Astrocyte (in vitro differentiated cells and primary cell): ENCODE data around the gene OPRL1. TPM values are rescaled to one million over a fixed set of nuclear protein-coding genes. Genes with fewer than 3 reads are reported as not detected.
A peak's percentile ranks its signal among the peaks of the same experiment; 100 is the strongest.

Experiments
- DNase-seq: peaks from one replicate; pipeline ENCODE4 v3.0.0-alpha.2; 2010; ENCODE audit warnings: low read depth
- FAIRE-seq: peaks from 2 replicates; lab custom pipeline; 2011; peaks lifted over from hg19 to GRCh38; lab: Jason Lieb, UNC
- H2AFZ ChIP-seq: 2 replicates; pipeline ENCODE4 v1.6.0; 2012; ENCODE audit warnings: low read depth, low read length, inconsistent platforms
- H3K27ac ChIP-seq: 2 replicates; pipeline ENCODE4 v1.5.1; 2011; ENCODE audit warnings: low read depth, low read length, inconsistent platforms
- H3K27me3 ChIP-seq: 2 replicates; pipeline ENCODE4 v1.6.0; 2011; ENCODE audit warnings: low read length, inconsistent platforms; ENCODE audit not compliant: insufficient read depth
- H3K36me3 ChIP-seq: 2 replicates; pipeline ENCODE4 v1.5.1; 2011; ENCODE audit warnings: low read length, inconsistent platforms; ENCODE audit not compliant: insufficient read depth
- H3K4me1 ChIP-seq: 2 replicates; pipeline ENCODE4 v1.5.1; 2011; ENCODE audit warnings: low read length, inconsistent platforms; ENCODE audit not compliant: insufficient read depth
- H3K4me2 ChIP-seq: 2 replicates; pipeline ENCODE4 v1.6.0; 2012; ENCODE audit warnings: low read length, inconsistent platforms
- H3K4me3 ChIP-seq: 2 replicates; pipeline ENCODE4 v1.5.1; 2011; ENCODE audit warnings: low read depth, mild to moderate bottlenecking, low read length, inconsistent platforms; ENCODE audit not compliant: insufficient read depth
- H3K79me2 ChIP-seq: 2 replicates; pipeline ENCODE4 v1.6.0; 2012; ENCODE audit warnings: mild to moderate bottlenecking, low read length, inconsistent platforms; ENCODE audit not compliant: insufficient read depth
- H3K9ac ChIP-seq: 2 replicates; pipeline ENCODE4 v1.6.0; 2012; ENCODE audit warnings: mild to moderate bottlenecking, low read length, inconsistent platforms
- H3K9me3 ChIP-seq: 2 replicates; pipeline ENCODE4 v1.5.1; 2012; ENCODE audit warnings: low read depth, mild to moderate bottlenecking, low read length, inconsistent platforms; ENCODE audit not compliant: insufficient read depth
- H4K20me1 ChIP-seq: 2 replicates; pipeline ENCODE4 v1.6.0; 2012; ENCODE audit warnings: low read length, inconsistent platforms; ENCODE audit not compliant: insufficient read depth
- H3K27ac Mint-ChIP-seq: one replicate; pipeline ENCODE4 v1.8.0; 2021; ENCODE audit warnings: mild to moderate bottlenecking, mixed read lengths; ENCODE audit not compliant: unreplicated experiment
- H3K27me3 Mint-ChIP-seq: one replicate; pipeline ENCODE4 v1.8.0; 2021; ENCODE audit warnings: low read depth, mixed read lengths; ENCODE audit not compliant: unreplicated experiment
- H3K36me3 Mint-ChIP-seq: one replicate; pipeline ENCODE4 v1.8.0; 2021; ENCODE audit warnings: low read depth, mixed read lengths; ENCODE audit not compliant: unreplicated experiment
- H3K4me1 Mint-ChIP-seq: one replicate; pipeline ENCODE4 v1.8.0; 2021; ENCODE audit warnings: low read depth, mixed read lengths; ENCODE audit not compliant: unreplicated experiment
- H3K4me3 Mint-ChIP-seq: one replicate; pipeline ENCODE4 v1.8.0; 2021; ENCODE audit warnings: mild to moderate bottlenecking, moderate library complexity, mixed read lengths; ENCODE audit not compliant: unreplicated experiment
- H3K9me3 Mint-ChIP-seq: one replicate; pipeline ENCODE4 v1.8.0; 2021; ENCODE audit warnings: mild to moderate bottlenecking, mixed read lengths; ENCODE audit not compliant: unreplicated experiment
- EZH2 ChIP-seq: IDR thresholded peaks from 2 replicates; pipeline ENCODE4 v1.6.1; 2012; ENCODE audit warnings: mild to moderate bottlenecking, low read length, inconsistent platforms; ENCODE audit not compliant: insufficient read depth
- total RNA-seq: library from RNA; stranded (reverse); gene quantifications from 2 replicates; pipeline ENCODE4 v1.2.1, GENCODE V29; 2021
- TF ChIP-seq, protein P1 (sequence below): IDR thresholded peaks from 2 replicates; pipeline ENCODE4 v1.5.1; 2011; ENCODE audit warnings: low read depth, mild to moderate bottlenecking, inconsistent platforms, low read length, moderate library complexity; ENCODE audit not compliant: insufficient read depth

The OPRL1 gene
- total RNA-seq, 1 donor from 2014 or later = 2.8 TPM

GRCh38 chr20:64042054-64042781, 37.7 kb upstream of the OPRL1 start:
- no peaks in the 10 kb centered on the region for H3K9me3 ChIP-seq
- H3K27ac ChIP-seq = no peak overlapping the region
- no peak overlapping the region for H3K9ac ChIP-seq
- H3K79me2 ChIP-seq = no peaks in the 10 kb centered on the region
- peak overlapping the region; percentile 73 for H3K4me2 ChIP-seq
- no peak overlapping the region for H3K27ac Mint-ChIP-seq
- H3K4me3 ChIP-seq = no peak overlapping the region
- H2AFZ ChIP-seq = no peak overlapping the region
- H3K27me3 Mint-ChIP-seq = peaks cover 42% of the 10 kb centered on the region
- FAIRE-seq (no peak), DNase-seq (no peak)
- peak; percentile 99 for TF ChIP-seq EZH2
- TF ChIP-seq, protein P1, sequence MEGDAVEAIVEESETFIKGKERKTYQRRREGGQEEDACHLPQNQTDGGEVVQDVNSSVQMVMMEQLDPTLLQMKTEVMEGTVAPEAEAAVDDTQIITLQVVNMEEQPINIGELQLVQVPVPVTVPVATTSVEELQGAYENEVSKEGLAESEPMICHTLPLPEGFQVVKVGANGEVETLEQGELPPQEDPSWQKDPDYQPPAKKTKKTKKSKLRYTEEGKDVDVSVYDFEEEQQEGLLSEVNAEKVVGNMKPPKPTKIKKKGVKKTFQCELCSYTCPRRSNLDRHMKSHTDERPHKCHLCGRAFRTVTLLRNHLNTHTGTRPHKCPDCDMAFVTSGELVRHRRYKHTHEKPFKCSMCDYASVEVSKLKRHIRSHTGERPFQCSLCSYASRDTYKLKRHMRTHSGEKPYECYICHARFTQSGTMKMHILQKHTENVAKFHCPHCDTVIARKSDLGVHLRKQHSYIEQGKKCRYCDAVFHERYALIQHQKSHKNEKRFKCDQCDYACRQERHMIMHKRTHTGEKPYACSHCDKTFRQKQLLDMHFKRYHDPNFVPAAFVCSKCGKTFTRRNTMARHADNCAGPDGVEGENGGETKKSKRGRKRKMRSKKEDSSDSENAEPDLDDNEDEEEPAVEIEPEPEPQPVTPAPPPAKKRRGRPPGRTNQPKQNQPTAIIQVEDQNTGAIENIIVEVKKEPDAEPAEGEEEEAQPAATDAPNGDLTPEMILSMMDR = no peak
- H3K4me1 Mint-ChIP-seq = peaks cover 9% of the 10 kb centered on the region
- H3K27me3 ChIP-seq = peaks cover 53% of the 10 kb centered on the region
- H3K4me3 Mint-ChIP-seq = no peak overlapping the region
- no peaks in the 10 kb centered on the region for H3K36me3 Mint-ChIP-seq
- no peaks in the 10 kb centered on the region for H3K36me3 ChIP-seq
- peaks cover 2% of the 10 kb centered on the region for H3K4me1 ChIP-seq
- H3K9me3 Mint-ChIP-seq = no peaks in the 10 kb centered on the region
- peaks cover 12% of the 10 kb centered on the region for H4K20me1 ChIP-seq

DNA sequence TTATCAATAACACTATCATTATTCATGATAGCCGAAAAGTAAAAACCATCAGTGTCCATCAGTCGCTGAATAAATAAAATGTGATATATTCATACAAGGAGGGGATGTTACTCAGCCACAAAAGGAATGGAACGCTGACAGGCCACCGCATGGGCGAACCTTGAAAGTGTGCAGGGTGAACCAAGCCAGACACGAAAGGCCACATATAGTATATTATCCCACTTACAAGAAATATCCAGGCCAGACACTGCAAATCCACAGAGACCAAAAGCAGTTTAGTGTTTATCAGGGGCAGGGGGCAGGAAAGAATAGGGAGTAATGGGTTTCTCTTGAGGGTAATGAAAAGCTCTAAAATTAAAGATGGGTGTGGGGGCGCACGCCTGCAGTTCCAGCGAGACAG, 36.1 kb upstream of the OPRL1 start:
- Mint-ChIP-seq H3K36me3 (no peaks in the 10 kb centered on the region), H3K27ac (no peak overlapping the region), H3K9me3 (no peaks in the 10 kb centered on the region), H3K4me3 (no peak overlapping the region), H3K4me1 (peaks cover 9% of the 10 kb centered on the region), H3K27me3 (peaks cover 46% of the 10 kb centered on the region)
- H2AFZ ChIP-seq = no peak overlapping the region
- H3K36me3 ChIP-seq = no peaks in the 10 kb centered on the region
- H3K4me2 ChIP-seq = no peak overlapping the region
- peaks cover 2% of the 10 kb centered on the region for H3K4me1 ChIP-seq
- H4K20me1 ChIP-seq = peaks cover 9% of the 10 kb centered on the region
- FAIRE-seq (no peak), DNase-seq (no peak)
- no peaks in the 10 kb centered on the region for H3K79me2 ChIP-seq
- no peak overlapping the region for H3K4me3 ChIP-seq
- TF ChIP-seq EZH2 = no peak
- TF ChIP-seq, protein P1 = no peak
- no peaks in the 10 kb centered on the region for H3K9me3 ChIP-seq
- peaks cover 62% of the 10 kb centered on the region for H3K27me3 ChIP-seq
- no peak overlapping the region for H3K9ac ChIP-seq
- no peak overlapping the region for H3K27ac ChIP-seq
